Stimulated activated CD4-positive, alpha-beta T cell treated with anti-CD3 and anti-CD28 coated beads, Interleukin-4, amount 100 ng/mL, for 24 hours (primary cell): ENCODE results near the gene NADK2.

ENCODE experiments used
- DNase-seq: peaks from one replicate; pipeline ENCODE4 v3.0.0-alpha.2; 2020

Gene NADK2

DNA sequence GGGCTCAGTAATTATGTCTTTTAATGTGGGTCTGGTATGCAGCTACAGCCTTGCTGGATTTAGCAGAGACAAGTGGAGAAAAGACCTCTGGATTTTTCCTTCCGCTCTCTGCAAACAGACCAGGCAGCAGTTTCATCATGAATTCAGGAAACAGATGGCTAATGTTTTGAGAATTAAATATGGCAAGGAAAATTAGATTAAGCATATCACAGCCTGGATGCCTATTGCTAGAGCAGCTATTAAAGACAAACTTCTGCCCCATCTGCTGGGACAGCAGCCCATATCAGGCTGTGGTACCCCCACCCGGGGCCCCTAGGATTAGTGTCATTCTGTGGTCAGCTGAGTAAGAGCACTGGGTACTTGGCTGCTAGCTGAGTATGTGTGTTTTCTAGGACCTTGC lies 83.6 kb downstream of the NADK2 start:
- DNase-seq = no peak

DNA sequence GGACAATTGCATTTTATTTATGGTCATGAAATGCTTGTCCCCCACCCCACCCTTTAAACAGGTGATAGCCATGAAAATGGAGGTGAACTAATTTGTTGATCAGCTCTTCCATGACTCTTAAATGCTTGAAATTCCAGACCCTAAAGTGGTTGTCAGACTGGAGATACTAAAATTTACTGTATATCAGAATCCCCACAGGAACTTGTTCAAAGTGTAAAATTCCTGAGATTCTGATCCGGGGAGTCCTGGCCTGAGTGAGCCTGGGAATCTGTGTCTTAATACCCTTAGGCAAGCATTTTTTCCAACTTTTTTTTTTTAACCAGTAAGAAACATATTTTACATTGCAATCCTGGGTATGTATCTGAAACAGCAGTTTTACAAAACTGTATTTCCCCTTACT lies 85.1 kb downstream of the NADK2 start:
- DNase-seq = no peak

DNA sequence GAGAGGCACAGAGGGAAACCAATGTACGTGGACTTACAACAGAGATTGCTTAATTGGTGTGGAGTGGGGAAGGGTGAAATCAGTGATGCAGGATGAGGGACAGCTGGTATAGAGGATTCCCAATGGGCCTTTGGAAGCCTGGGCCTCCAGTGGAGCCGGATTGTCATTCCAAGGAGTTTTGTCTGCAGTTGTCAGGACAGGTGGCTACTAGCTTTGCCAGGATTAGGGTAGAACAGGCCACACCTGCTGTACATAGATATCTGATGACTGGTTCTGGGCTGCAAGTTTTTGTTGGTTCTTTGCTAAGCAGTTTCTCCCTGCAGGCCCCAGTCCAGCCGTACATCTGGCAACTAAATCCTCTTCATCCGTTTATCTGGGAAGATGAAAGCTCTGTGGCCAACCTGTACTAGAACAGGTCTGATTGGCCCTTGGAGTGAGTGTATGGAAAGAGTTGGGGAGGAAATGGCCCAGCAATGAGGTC lies 85.6 kb downstream of the NADK2 start:
- no peak for DNase-seq

DNA sequence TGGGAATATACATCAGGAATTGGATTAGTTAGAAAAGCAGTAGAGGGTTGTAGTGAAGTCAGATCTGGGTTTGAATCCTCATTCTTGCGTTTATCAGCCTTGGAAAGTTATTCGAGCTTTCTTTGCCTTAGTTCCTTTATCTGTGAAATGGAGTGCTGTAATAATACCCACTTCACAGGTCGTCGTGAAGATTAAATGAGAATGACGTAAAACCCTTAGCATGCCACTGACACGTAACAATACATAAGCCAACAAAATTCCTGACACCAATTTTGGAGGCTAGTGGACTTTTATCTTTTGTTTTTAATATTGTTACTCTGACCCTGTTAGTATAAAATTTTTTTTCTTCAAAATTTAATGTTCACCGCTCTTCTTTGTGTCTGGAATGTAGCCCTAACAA lies 86.4 kb downstream of the NADK2 start:
- no peak for DNase-seq

DNA sequence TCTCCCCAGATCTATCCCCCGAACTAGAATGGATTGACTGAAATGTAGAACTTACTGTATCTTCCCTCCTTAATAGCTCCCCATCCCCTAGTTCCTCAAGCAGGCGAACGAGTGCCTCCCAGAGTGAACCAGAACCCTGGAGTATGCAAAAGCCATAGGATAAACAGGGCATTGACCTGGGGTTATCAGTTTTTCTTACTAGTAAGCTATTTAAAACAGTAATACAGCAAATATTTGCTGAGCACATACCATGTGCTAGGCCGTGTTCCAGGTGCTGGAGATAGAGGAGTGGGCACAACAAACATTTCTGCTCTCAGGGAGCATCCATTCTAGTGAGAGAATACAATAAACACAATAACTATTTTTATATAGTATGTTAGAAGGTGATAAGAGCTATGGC lies 88.0 kb downstream of the NADK2 start:
- DNase-seq = no peak

DNA sequence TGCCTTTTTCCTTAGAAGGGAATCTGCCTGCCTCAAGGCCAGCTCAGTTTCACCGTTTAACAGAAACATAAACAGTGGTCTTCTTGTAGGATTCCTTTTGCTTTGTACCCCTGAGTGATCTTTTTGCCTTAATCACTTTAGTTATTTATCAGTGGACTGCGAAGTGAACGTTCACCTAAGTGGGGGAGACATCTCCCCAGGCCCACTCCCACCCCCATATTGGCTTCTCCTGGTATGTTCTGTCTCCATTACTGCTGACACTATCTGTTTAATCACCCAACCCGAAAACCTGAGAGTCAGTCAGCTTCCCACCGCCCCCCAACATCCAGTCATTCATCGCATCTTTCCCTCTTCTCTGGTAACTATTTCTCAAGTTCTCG lies 88.4 kb downstream of the NADK2 start:
- no peak for DNase-seq

DNA sequence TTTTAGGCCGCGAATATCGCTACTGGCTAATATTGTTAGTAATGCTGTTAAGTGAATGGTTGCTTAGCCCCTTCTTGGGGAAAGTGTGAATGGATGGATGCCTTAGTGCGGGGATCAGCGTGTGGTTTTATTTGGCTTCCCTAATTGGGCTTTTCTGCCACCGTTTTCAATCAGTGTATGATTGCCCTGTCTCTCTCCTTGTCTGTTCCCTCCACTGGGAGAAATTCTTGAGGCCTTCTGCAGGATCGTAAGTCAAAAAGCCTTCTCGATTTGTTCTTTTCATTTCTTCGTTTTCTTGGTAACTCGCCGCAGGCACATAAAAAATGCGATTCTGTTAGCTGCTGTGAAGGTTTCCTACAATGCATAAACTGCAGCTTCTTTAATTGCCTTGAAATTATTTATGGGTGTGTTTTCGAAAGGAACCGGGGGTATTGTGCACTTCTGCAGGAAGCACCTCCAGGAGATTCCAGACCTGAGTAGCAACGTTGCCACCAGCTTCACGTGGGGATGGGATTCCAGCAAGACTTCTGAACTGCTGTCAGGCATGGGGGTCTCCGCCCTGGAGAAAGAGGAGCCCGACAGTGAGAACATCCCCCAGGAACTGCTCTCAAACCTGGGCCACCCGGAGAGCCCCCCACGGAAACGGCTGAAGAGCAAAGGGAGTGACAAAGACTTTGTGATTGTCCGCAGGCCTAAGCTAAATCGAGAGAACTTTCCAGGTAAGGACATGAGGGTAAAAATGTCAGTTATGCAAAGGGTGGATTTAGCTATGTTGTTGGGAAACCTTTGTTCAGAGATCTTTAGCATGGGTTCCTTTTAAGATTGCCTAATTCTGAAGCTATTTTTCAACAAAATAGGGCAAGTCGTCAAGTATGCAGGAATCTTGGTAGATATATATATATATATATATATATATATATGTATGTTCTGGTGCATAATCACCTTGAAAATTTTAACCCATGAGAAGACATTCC lies 89.1 kb downstream of the NADK2 start:
- DNase-seq = no peak

DNA sequence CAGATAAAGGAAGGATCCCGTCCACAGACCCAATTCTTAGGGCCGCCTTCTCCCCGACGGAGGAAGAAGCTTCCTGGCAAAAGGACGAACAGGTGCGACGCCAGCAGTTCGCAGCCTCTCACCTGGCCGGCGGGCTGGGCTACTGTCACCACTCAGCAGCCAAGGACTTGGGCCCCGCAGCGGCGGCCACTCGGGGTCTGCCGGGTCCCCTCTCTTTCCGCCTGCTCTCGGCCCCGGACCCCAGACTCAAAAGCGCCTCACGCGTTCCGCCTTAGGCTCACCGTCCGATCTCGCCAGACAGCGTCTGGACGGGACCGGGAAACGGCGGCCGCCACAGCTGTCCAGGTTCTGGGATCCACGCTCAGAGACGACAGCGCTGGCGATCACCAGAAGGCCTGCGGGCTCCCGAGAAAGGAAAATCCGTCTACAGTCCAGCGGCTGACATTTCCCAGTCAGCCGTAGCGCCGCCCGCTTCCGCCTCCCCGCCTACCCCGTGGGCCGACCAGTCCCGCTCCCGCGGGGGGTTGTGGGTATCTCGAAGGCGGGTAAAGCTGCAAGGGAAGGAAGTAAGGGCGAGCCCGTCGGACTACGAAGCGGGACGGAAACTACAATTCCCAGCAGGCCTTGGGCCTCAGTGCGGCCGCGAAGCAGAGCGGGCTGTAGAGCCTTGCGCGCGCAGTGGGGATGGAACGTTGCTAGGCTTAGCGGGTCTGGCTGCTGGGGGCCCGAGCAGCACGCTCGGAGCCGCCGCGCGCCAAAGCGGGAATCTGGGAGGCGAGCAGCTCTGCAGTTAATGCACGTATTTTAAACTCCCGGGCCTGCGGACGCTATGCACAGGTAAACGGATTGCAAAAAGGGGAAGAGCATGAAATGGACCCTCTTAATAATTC lies 90.0 kb downstream of the NADK2 start, which contains the start of the genes LMBRD2 and SKP2:
LMBRD2 (minus strand) TSS at position 454 of the 890 bp plus-strand sequence. CDS start 8,538 bp downstream, outside the sequence.
SKP2 (plus strand) TSS at position 678 of the 890 bp plus-strand sequence; CDS start at position 830, 152 bp downstream.
- DNase-seq = peak; percentile 98

DNA sequence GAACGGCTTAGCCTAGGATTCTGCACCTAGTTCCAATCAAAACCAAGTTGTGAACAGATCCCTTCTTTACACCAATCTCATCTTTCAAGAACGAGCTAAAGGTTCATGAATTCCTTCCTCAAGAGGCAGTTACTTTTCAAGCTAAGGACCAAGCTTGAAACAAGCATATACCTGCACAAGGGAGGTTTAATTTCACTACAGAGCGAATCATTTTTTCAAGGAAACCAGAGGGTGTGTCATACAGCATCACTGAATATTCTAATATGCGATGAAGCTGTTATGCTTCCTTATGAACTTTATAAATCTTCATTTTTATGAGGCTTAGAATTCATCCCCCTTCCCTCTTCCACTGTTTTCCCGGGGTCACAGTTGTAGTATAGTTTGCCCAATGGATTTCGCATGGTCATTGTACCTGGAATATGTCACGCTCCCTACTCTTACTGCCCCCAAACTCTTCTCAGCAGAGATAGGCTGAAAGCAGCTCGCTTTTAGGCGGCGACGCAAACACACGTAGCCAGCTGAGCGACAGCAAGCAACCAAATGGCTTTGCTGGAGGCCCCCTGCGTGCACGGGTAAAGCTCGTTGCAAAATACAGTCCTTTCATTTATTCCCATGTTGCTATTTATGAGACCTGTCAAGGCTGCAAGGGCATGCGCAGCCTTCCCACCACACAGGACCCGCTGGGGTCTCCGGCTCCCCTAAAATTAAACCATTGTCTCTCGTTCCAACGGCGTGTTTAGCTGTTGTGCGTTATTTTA lies 90.9 kb downstream of the NADK2 start:
- DNase-seq = peak; percentile 54

DNA sequence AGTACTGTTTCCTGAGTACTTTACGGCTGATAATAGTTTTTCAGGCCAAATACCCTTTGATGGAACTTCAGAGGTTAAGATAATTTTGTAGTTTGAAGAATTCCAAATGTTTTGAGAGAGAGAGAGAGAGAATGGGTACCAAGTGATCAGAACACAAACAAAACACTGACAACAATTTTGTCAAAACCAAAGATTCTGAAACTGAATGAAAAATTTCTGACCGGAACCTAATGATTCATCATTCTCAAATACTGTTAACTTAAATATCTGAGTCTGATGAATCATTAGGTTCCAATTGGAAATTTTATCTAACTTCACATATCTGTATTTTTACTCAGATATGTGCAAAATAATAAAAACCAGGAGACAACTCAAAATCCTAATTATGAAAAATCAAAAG lies 94.0 kb downstream of the NADK2 start:
- no peak for DNase-seq

DNA sequence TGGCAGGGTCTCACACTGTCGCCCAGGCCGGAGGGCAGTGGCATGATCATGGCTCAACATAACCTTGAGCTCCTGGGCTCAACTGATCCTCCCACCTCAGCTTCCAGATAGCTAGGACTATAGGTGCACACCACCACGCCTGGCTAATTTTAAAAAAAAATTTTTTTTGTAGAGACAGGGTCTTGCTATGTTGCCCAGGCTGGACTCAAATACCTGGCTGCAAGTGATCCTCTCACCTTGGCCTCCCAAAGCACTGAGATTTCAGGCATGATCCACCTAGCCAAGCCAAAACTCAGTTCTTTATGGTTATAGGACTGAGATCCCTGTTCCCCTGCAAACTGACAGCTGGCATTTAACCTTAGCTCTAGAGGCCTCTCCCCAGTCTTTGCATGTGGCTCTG lies 95.3 kb downstream of the NADK2 start:
- DNase-seq = no peak

DNA sequence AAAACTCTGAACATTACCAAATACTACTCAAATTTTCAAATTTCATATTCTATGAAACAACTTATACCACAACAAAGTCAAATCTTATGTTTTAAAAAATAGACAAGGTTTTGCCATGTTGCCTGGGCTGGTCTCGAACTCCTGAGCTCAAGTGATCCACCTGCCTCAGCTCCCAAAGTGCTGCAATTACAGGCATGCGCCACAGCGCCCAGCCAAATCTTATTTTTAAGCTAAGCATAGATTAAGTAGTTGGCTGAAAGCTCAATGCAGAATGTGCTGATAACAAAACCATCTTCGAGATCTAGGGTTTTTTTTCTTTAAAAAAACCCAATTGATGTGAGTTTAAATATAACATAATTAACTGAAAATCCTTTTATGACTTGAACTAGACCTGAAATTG lies 96.4 kb downstream of the NADK2 start:
- DNase-seq = no peak
